ENCODE measurements around the gene CCDC152. TPM values are rescaled to one million over a fixed set of nuclear protein-coding genes. Genes with fewer than 3 reads are reported as not detected.

The CCDC152 gene
- total RNA-seq, 1 experiment from 2014 or later: not detected

- Histone ChIP-seq H3K79me2 (ENCODE audit: insufficient read depth, low read length) (no peaks in the 10 kb centered on the region), H3K36me3 (ENCODE audit: control insufficient read depth in 1 of 2, insufficient read depth in 2 of 2, low read length in 2 of 2) (no peaks in the 10 kb centered on the region), H3K9me2 (ENCODE audit: insufficient read depth) (no peaks in the 10 kb centered on the region), H2AFZ (ENCODE audit: low read depth, low read length, poor library complexity, severe bottlenecking) (no peak overlapping the region), H3K4me1 (ENCODE audit: control insufficient read depth in 1 of 2, insufficient read depth in 2 of 2, low read length in 2 of 2) (no peaks in the 10 kb centered on the region), H3K27ac (ENCODE audit: low read depth, low read length) (no peak overlapping the region), H3K4me3 (replicated peaks in 1 of 2; ENCODE audit: low read depth in 1 of 2, low read length in 2 of 2) (no peak overlapping the region), H3K9ac (ENCODE audit: low read length) (no peak overlapping the region), H3K27me3 (ENCODE audit: insufficient read depth, low read length) (no peaks in the 10 kb centered on the region), H3K9me3 (ENCODE audit: control insufficient read depth in 1 of 2, insufficient read depth in 1 of 2, low read depth in 1 of 2, low read length in 2 of 2) (no peaks in the 10 kb centered on the region), H4K20me1 (ENCODE audit: insufficient read depth) (no peaks in the 10 kb centered on the region), H3K4me2 (ENCODE audit: low read length) (no peak overlapping the region)
- DNase-seq (ENCODE audit: low read depth, low spot score): no peak
- CTCF ChIA-PET: interaction anchor here (1.0 kb wide), 1 partner anchor 148 kb away, joined by 3 read pairs; no protein-coding TSS in a partner anchor
- intact Hi-C loops (cut with micrococcal nuclease): no loop called here
- RAD21 ChIA-PET (ENCODE audit: low non-redundant PET in 1 of 2, low total read pairs in 2 of 2, uncharacterized antibody in 2 of 2, unreplicated experiment in 2 of 2): no interaction called here
- ATAC-seq: no peak
- TF ChIP-seq MAX (IDR thresholded peaks at IDR 0.05): no peak
- no peak for TF ChIP-seq ELF1 (IDR thresholded peaks at IDR 0.05; ENCODE audit: borderline replicate concordance, low read depth)
- no peak for TF ChIP-seq EGR1 (IDR thresholded peaks at IDR 0.05; ENCODE audit: low read depth)
- TF ChIP-seq REST (IDR thresholded peaks at IDR 0.05; ENCODE audit: low read depth): no peak
- POLR2A ChIA-PET: no interaction called here
- no TSS peak for BruUV-seq (replicated peaks)
Observed at GRCh38 chr5:42740920-42741319, 15.7 kb upstream of the CCDC152 start.

- no TSS peak for BruUV-seq (replicated peaks)
- H3K36me3 ChIP-seq (ENCODE audit: control insufficient read depth in 1 of 2, insufficient read depth in 2 of 2, low read length in 2 of 2): no peaks in the 10 kb centered on the region
- intact Hi-C loops (cut with micrococcal nuclease): loop anchor here (5.0 kb wide), 1 partner anchor 142 kb away; no protein-coding TSS in a partner anchor
- H3K79me2 ChIP-seq (ENCODE audit: insufficient read depth, low read length): no peaks in the 10 kb centered on the region
- H3K9me2 ChIP-seq (ENCODE audit: insufficient read depth): no peaks in the 10 kb centered on the region
- ChIA-PET POLR2A (no interaction called here), RAD21 (ENCODE audit: low non-redundant PET in 1 of 2, low total read pairs in 2 of 2, uncharacterized antibody in 2 of 2, unreplicated experiment in 2 of 2) (no interaction called here), CTCF (interaction anchor here (0.7 to 2.4 kb wide), 9 partner anchors 10 to 889 kb away, joined by 3 to 7 read pairs (median 4); no protein-coding TSS in a partner anchor)
- no peaks in the 10 kb centered on the region for H3K4me1 ChIP-seq (ENCODE audit: control insufficient read depth in 1 of 2, insufficient read depth in 2 of 2, low read length in 2 of 2)
- DNase-seq (ENCODE audit: low read depth, low spot score): peak; percentile 13
- H3K27me3 ChIP-seq (ENCODE audit: insufficient read depth, low read length): no peaks in the 10 kb centered on the region
- TF ChIP-seq EZH2phosphoT487 (IDR thresholded peaks at IDR 0.05; ENCODE audit: borderline replicate concordance): no peak
- TF ChIP-seq CTCF (IDR thresholded peaks at IDR 0.05 in 2 of 3, conservative IDR thresholded peaks at IDR 0.05 in 1 of 3; ENCODE audit: borderline replicate concordance in 1 of 3, insufficient read depth in 1 of 3, low read depth in 2 of 3, low read length in 2 of 3): peak in 2 of 3 experiments; percentile 65 to 79; a peak in 4 of 6 replicates
- no peak for TF ChIP-seq EZH2 (IDR thresholded peaks at IDR 0.05)
- H3K4me3 ChIP-seq (replicated peaks in 1 of 2; ENCODE audit: low read depth in 1 of 2, low read length in 2 of 2): no peak overlapping the region
- no peak overlapping the region for H3K27ac ChIP-seq (ENCODE audit: low read depth, low read length)
- ATAC-seq: peak; percentile 60
- no peaks in the 10 kb centered on the region for H3K9me3 ChIP-seq (ENCODE audit: control insufficient read depth in 1 of 2, insufficient read depth in 1 of 2, low read depth in 1 of 2, low read length in 2 of 2)
- H3K4me2 ChIP-seq (ENCODE audit: low read length): no peak overlapping the region
- no peak overlapping the region for H3K9ac ChIP-seq (ENCODE audit: low read length)
- H4K20me1 ChIP-seq (ENCODE audit: insufficient read depth): no peaks in the 10 kb centered on the region
- H2AFZ ChIP-seq (ENCODE audit: low read depth, low read length, poor library complexity, severe bottlenecking): peak overlapping the region; percentile 15
Observed at GRCh38 chr5:42745426-42745825, 11.2 kb upstream of the CCDC152 start.
